ENCODE results near the gene TMEM26. TPM values are rescaled to one million over a fixed set of nuclear protein-coding genes. Genes with fewer than 3 reads are reported as not detected.
"Not testable (repeated sequence)": the region's sequence is repeated elsewhere in the genome, so short reads cannot be mapped to it uniquely, and the experiment has no call there.

Gene TMEM26
- total RNA-seq, 2 experiments from 2014 or later, result not detected

GRCh38 chr10:61397175-61397986 is 55.8 kb downstream of the TMEM26 start:
- ChIA-PET POLR2A (interaction anchor here (0.7 kb wide), 1 partner anchor 308 kb away, joined by 3 read pairs; no protein-coding TSS in a partner anchor), CTCF (no interaction called here)
- H3K27ac Mint-ChIP-seq, result no peak overlapping the region

GRCh38 chr10:61391281-61391680 is 61.9 kb downstream of the TMEM26 start:
- H3K27me3 Mint-ChIP-seq, result no peaks in the 10 kb centered on the region
- no peak for TF ChIP-seq CTCF (IDR thresholded peaks at IDR 0.05)
- ATAC-seq (no peak), DNase-seq (no peak)
- ChIA-PET CTCF (no interaction called here), POLR2A (no interaction called here)
- H3K4me3 Mint-ChIP-seq, result no peak overlapping the region
- no peak overlapping the region for H3K27ac Mint-ChIP-seq
- H3K9me3 Mint-ChIP-seq, result peaks cover 1% of the 10 kb centered on the region
- intact Hi-C loops (cut with micrococcal nuclease), result no loop called here
- no peaks in the 10 kb centered on the region for H3K36me3 Mint-ChIP-seq (ENCODE audit: low read depth)
- no peaks in the 10 kb centered on the region for H3K4me1 Mint-ChIP-seq (ENCODE audit: low read depth)

More at GRCh38 chr10:61397175-61397986, 55.8 kb downstream of the TMEM26 start:
- no peak for TF ChIP-seq CTCF (IDR thresholded peaks at IDR 0.05)
- peak overlapping the region; percentile 44 for H3K4me3 Mint-ChIP-seq
- peaks cover 1% of the 10 kb centered on the region for H3K9me3 Mint-ChIP-seq
- H3K36me3 Mint-ChIP-seq (ENCODE audit: low read depth), result peaks cover 5% of the 10 kb centered on the region
- peaks cover 9% of the 10 kb centered on the region for H3K4me1 Mint-ChIP-seq (ENCODE audit: low read depth)
- ATAC-seq (no peak), DNase-seq (no peak)
- no peaks in the 10 kb centered on the region for H3K27me3 Mint-ChIP-seq
- intact Hi-C loops (cut with micrococcal nuclease), result no loop called here

- ATAC-seq, result no peak
- Mint-ChIP-seq H3K4me1 (ENCODE audit: low read depth) (no peaks in the 10 kb centered on the region), H3K36me3 (ENCODE audit: low read depth) (no peaks in the 10 kb centered on the region), H3K27me3 (no peaks in the 10 kb centered on the region), H3K27ac (no peak overlapping the region), H3K9me3 (peaks cover 1% of the 10 kb centered on the region), H3K4me3 (no peak overlapping the region)
- DNase-seq, result no peak
- ChIA-PET CTCF (no interaction called here), POLR2A (no interaction called here)
- TF ChIP-seq CTCF (IDR thresholded peaks at IDR 0.05), result no peak
- intact Hi-C loops (cut with micrococcal nuclease), result no loop called here
Observed at GRCh38 chr10:61390851-61391250, 62.3 kb downstream of the TMEM26 start.

- ChIA-PET POLR2A (no interaction called here), CTCF (no interaction called here)
- Mint-ChIP-seq H3K4me1 (ENCODE audit: low read depth) (no peaks in the 10 kb centered on the region), H3K9me3 (peaks cover 1% of the 10 kb centered on the region), H3K36me3 (ENCODE audit: low read depth) (no peaks in the 10 kb centered on the region), H3K4me3 (no peak overlapping the region), H3K27me3 (no peaks in the 10 kb centered on the region), H3K27ac (no peak overlapping the region)
- DNase-seq (no peak), ATAC-seq (no peak)
- intact Hi-C loops (cut with micrococcal nuclease), result no loop called here
- TF ChIP-seq CTCF (IDR thresholded peaks at IDR 0.05), result no peak
Observed at GRCh38 chr10:61389887-61390286, 63.3 kb downstream of the TMEM26 start.

- H3K27ac Mint-ChIP-seq; intact Hi-C loops (cut with micrococcal nuclease); ATAC-seq; H3K36me3 Mint-ChIP-seq (ENCODE audit: low read depth); H3K4me1 Mint-ChIP-seq (ENCODE audit: low read depth); DNase-seq; H3K27me3 Mint-ChIP-seq; H3K9me3 Mint-ChIP-seq; H3K4me3 Mint-ChIP-seq; CTCF ChIA-PET: not testable (repeated sequence)
- POLR2A ChIA-PET, result interaction anchor here (0.7 kb wide), 1 partner anchor 137 kb away, joined by 3 read pairs; no protein-coding TSS in a partner anchor
Observed at GRCh38 chr10:61388986-61389385, 64.2 kb downstream of the TMEM26 start.

All from activated CD8-positive, alpha-beta T cell treated with anti-CD3 and anti-CD28 coated beads for 36 hours (primary cell).